ENCODE data around the gene TASP1.

The TASP1 gene

GRCh38 chr20:13464702-13465101 is 174.0 kb downstream of the TASP1 start:
- TF ChIP-seq, protein P1, sequence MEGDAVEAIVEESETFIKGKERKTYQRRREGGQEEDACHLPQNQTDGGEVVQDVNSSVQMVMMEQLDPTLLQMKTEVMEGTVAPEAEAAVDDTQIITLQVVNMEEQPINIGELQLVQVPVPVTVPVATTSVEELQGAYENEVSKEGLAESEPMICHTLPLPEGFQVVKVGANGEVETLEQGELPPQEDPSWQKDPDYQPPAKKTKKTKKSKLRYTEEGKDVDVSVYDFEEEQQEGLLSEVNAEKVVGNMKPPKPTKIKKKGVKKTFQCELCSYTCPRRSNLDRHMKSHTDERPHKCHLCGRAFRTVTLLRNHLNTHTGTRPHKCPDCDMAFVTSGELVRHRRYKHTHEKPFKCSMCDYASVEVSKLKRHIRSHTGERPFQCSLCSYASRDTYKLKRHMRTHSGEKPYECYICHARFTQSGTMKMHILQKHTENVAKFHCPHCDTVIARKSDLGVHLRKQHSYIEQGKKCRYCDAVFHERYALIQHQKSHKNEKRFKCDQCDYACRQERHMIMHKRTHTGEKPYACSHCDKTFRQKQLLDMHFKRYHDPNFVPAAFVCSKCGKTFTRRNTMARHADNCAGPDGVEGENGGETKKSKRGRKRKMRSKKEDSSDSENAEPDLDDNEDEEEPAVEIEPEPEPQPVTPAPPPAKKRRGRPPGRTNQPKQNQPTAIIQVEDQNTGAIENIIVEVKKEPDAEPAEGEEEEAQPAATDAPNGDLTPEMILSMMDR (IDR thresholded peaks at IDR 0.05), result no peak

DNA sequence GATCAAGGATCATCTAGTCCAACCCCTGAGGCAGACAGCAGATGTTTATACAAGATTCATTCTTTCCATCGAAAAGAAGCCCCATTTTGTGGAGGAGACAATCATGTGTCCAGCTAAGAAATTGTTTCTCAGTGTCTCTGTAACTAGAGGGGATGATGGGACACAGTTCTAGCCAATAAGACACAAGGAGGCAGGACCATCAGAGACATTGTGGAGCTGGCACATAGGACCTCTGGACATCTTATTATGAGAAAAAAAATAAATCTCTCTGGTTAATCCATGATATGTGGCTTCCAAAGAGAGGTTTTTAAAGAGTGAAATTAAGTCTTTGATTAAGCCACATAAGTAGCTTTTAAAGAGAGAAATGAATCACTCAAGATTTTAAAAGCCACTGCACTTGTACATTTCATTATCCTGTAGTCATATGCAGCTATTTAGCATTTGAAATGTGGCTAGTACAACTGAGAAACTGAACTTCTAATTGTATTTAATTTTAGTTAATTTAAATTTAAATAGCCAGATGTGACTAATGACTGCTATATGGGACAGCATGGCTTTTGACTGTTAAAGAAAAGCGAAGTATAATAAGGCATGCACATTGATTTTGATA is 176.8 kb downstream of the TASP1 start:
- TF ChIP-seq, protein P1 (IDR thresholded peaks at IDR 0.05), result no peak

DNA sequence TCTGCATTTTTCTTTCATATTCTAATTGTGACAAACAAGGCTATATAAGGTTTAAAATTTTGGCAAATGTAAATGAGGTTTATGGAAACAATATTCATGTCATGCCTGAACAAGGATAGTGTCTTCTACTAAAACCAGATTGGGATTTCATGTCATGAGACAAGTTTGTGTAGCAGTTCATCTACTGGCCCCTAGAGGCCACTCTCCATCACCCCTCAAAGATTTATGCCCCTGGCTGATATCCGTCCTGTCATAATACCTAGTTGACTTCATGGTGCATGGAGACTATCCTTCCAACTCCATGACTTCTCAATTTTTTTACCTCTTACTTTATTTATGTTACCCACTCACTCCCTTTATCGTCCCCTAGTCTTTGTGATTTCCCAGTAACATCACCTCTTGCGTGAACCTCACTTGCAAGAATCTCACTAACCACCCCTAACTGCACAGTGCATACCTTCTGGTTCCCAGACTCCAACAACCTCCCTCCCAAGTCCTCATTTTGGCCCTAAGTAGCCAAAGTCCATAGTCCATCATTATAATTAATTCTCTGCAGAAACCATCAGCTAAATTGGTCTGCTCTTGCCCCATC is 179.8 kb downstream of the TASP1 start:
- TF ChIP-seq, protein P1 (IDR thresholded peaks at IDR 0.05), result peak; percentile 85

DNA sequence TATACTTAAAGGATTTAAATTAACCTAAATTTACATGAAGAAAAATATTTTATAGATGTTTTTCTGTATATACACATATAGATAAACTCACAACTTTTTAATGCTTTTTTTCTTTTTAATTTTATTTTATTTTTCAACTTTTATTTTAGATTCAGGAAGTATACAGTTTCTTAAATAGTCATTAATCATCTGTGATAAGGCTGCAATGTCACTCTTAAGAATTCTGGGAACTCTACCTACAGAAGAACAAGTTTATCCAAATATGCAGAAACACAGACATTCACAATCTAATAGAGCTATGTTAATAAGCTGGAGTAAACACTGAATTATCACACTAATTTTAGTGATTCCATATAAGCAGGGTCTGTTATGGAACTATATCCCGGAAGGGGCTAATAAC is 181.2 kb downstream of the TASP1 start:
- TF ChIP-seq, protein P1 (IDR thresholded peaks at IDR 0.05), result no peak

DNA sequence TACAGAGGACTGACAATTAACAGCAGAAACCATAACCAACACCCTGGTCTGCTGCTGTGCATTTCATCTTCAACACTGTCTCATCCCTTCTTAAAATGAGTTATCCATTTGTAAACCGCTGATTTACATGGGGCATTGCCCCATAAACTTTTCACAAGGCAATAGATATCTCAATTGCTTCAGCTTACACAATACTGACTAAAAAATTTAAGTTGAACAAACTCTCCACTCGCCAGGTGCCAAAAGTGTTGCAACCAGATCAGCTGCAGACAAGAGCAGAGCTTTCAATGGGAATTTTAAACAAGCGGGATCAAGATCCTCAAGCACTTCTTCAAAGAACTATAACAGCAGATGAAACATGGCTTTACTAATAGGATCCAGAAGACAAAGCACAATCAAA is 183.0 kb downstream of the TASP1 start:
- TF ChIP-seq, protein P1 (IDR thresholded peaks at IDR 0.05), result no peak

DNA sequence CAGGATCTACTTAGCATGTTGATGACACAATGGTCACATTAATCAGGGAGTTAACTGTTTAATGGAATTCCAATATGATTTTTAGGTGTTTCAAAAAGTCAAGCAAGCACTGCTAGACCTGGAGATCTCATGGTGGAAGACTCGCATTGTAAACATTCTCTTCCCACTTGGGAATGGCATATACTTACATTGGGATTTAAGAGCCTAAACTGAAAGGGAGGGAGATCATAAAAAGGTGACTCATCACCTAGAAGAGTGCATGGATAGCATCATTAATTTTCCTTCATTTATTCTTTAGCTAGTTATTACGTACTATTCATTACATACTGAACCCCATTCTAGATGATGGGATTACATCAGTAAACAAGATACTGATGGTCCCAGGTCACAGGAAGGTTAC is 185.4 kb downstream of the TASP1 start:
- TF ChIP-seq, protein P1 (IDR thresholded peaks at IDR 0.05), result no peak

GRCh38 chr20:13452470-13453124 is 186.1 kb downstream of the TASP1 start:
- TF ChIP-seq, protein P1 (IDR thresholded peaks at IDR 0.05), result no peak
